GM19467 (cell line): Measurements from ENCODE around the gene CDC40.

ENCODE experiments used
- ATAC-seq: cut with Tn5 transposase; IDR thresholded peaks from one replicate; pipeline ENCODE4 v1.9.1; 2021; ENCODE audit warnings: mild to moderate bottlenecking, moderate library complexity; ENCODE audit not compliant: unreplicated experiment

The CDC40 gene

DNA sequence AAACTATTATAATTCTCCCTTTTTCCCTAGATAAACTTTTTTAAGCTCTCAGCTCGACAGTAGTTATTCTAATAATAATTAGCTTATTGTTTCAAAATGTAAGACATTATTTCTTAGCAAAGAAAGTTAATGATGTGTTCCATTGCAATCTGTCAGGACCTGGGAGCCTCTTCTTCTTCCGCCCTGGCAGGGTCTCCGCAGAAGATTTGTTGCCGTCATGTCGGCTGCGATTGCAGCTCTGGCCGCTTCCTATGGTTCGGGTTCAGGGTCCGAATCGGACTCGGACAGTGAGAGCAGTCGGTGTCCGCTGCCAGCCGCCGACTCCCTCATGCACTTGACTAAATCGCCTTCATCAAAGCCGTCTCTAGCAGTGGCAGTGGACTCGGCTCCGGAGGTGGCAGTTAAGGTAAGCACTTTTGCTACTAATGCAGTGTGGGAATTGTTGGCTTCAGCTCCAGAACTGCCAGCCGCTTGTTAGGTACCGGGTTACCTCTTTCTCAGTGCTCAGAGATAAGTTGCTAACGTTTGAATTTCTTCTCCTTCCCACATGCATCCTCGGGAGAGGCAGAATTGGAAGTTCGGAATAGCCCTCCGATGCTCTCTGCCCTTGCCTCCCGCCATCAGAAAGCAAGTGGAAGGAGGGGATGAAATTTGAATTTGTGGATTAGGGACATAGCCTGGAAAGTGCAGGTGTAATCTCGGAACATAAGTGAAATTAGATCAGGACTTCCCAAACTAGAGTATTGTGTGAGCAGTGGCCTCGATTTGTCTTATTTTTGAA is at the start of gene CDC40:
Gene CDC40 (plus strand): TSS at position 200 of the 781 bp plus-strand sequence. CDS start 18 bp downstream, at position 218.
- peak; percentile 54 for ATAC-seq

DNA sequence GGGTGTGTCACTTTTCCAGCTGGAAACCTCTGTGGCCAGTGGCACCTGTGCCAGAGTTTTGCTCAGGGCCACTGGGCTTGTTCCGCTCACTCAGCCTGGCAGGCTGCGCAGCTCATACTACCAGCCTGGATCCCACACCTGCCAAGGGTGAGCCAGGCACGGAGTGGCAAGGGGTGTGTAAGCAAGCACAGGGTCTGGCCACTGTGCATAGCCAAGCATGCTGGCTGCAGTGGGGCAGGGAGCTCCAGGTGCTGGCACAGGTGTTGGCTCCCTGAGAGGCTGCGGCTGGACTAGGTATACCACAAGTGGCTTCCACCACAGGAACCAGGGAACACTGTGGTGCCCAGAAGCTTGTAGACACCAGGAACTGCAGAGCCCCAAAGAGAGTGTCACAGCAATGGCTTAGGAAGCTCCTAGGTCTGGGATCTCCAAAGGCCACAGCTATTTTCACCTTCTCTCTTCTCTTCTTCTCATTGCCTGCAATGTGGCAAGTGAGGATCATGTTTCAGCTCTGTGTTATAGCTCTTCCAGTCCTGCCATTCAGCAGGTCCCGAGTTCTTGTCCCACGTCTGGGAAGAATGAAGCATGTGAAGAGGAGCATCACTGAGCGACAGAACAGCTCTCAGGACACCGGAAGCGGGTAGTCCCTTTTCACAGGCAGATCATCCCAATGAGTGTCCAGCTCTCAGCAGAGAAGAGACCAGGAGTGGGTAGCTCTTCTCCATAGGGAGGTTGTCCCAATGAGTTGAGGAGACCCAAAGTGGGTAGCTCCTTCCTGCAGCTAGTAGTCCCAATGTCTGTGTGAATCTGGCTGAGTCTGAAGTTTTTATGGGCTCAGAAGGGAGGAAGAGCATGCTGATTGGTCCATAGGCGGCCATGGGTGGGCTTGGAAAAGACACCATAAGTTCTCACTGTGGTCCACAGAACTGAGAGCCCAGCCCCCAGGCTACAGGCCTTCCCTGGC is 42.0 kb upstream of the CDC40 start:
- ATAC-seq, result no peak

DNA sequence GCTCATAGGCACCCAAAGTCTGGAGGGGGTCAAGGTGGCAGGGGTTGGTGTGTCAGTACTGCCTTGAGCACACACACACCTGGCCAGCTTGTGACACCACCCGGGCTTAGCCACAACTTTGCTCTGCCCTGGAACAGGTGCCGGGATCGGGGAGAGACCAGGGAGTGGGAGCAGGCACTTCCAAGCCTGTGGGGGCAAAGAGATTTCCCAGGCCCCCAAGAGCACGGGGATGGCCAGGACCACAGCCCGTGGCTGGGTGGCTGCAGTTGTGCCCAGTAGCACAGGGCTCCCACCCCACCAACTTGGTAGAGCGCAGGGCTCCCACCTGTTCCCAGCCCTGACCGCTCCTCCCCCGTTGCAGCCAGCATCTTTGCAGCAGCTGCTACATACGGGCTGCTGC is 41.2 kb upstream of the CDC40 start:
- ATAC-seq, result no peak

DNA sequence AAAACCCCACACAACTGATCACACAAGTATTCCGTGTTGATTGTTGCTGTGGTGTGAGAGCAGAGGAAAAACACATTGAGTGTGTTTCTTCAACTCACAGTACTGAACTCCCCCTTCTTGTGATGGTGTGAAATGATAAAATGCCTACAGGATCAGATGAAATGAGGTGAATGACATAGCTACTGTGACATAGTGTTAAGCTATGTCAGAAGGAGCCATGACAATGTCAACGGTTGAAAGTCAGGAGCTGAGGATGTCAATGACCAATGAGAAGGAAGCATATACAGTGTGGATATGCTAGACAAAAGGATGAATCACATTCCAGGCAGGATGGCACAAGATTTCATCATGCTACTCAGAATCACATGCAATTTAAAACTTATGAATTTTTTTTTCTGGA is 39.6 kb upstream of the CDC40 start:
- no peak for ATAC-seq

DNA sequence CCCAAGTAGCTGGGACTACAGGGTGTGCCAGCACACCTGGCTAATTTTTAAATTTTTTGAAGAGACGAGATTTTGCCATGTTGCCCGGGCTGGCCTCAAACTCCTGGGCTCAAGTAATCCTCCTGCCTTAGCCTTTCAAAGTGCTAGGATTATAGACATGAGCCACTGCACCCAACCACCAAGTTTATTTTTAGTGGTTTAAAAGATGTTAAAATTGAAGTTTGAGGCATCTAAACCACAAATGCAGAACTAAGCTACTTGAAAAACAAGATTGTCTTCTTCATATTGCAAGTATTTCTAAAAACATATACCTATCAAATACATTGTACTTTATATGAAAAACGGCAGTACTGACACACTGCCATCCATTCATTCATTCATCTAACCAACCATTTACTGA is 32.4 kb upstream of the CDC40 start:
- no peak for ATAC-seq

DNA sequence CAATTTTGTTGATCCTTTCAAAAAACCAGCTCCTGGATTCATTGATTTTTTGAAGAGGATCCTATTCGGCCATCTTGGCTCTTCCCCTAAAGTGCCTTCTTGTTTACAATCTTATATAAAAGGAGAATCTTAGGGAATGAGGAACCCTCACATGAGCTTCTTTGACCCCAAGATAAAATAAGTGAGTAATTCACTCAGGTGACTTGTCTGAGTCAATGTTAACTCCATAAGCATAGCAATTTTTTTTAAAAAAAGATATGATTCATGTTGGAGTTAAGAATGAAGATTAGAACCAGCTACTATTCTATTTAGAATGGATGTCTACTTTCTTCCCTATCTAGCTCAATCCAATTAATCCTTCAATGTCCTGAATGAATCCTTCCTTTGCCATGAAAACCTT is 21.7 kb upstream of the CDC40 start:
- ATAC-seq, result no peak

DNA sequence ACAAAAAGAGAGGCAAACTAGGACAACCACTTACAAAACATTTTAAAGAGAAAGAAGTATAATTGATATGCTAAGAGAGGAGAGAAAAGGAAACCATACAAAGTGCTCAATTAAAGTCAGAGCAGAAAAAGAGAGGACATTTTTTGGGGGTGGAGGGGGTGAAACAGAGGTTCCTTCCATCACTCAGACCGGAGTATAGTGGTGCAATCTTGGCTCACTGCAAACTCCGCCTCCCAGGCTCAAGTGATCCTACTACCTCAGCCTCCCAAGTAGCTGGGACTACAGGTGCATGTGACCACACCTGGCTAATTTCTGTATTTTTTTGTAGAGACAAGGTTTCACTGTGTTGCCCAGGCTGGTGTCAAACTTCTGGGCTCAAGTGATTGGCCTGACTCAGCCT is 10.1 kb upstream of the CDC40 start:
- no peak for ATAC-seq

DNA sequence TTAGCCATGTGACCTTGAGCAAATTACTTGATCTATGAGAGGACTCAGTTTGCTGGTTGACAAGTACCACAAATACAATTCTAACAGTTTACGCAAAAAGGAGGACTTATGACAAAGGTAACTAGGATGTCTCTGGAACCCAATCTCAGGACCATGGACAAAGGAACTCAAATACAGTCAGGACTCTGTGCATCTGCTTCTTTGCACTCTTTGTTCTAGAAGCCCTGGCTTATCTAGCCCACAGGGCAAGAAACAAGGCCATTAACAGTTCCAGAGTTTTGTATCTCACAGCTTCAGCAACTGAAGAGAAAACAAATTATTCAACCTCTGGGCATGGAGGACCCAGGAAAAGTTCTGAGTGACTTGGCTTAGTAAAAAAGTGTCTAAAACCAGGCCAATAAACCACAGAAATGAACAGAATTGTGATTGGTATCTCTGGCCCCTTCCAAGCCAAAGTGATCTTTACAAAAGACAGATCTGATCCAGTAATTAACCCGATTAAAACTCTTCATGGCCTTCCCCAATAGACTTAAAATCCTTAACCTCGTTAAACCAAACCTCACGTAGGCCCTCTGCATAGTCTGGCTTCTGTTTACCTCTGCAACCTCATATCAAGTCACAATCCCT is 6.6 kb upstream of the CDC40 start:
- no peak for ATAC-seq

DNA sequence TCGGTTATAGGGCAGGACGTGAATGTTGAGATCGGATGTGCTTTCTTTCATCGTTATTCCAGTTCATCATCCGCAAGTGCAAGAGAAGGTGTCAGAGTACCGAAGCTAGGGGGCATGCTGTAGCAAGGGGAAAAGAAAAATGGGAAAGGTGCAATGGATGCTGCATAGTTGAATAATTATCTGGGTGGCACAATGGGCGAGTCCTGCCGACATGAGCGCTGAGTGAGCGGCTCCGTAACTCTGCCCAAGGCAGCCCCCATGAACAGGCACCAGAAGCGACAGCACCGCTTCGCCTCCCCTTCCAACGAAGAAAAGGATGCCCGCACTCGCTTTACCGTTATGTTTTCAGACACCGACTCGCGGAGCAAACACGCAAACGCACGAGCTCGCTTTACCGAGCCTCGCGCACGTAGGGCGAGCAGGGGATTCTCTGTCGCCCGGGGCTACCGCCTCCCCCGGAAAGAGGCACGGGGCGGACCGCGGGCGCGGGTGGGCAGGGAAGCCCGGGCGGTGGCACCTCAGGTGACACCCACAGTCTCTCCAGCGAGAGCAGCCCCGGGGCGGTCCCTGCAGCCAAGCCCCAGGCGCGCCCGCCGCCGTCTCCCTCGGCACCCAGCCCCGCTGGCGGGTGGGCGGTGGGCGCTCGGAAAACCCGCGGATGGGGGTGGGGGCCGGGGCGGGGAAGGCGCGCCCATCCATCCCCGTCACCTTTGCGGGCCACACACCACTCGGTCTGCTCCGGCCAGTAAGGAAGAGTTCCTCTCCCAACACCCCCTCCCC is 1.4 kb upstream of the CDC40 start:
- ATAC-seq, result no peak

DNA sequence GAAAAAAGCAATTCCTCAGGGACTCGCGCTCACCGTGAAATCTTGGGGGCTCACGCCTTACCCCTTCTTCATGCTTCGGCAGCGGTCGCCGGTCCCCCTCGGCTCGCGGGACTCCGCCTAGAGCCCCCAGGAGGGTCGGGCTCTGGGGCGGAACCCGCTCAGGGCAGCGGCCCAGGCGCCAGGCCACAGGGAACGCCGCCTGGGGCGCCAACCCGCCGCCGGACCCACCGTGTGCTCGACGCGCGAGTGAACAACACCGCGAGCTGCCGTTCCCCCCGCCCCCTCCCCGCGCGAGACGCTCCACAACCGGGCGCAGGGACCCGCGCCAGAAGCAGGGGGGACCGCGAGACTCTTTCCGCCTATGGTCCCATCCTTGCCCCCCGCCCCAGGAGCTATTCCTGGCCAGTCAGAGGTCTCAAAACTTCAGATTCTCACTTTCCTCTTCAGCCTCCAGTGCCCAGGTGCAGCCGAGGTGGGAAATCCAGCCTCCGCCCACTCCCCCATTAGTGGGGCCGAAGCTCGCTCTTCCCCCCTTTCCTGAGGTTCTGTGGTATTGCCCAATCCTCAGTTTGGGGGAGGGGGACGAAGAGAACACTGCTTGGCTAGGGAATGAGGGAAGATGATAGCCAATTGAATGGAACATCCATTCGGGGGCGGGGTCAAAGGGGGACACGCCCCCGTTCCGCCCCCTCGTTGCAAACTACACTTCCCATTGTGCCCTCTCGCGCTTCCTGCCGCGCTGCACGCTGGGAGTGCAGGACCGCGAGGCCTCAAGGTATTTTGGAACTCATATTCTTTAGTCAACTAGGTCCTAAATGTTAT is 610 bp upstream of the CDC40 start, which contains the start of gene WASF1:
Gene WASF1 (minus strand): TSS at position 265 of the 822 bp plus-strand sequence. CDS start 52,069 bp downstream, outside the sequence.
- ATAC-seq, result peak; percentile 89

DNA sequence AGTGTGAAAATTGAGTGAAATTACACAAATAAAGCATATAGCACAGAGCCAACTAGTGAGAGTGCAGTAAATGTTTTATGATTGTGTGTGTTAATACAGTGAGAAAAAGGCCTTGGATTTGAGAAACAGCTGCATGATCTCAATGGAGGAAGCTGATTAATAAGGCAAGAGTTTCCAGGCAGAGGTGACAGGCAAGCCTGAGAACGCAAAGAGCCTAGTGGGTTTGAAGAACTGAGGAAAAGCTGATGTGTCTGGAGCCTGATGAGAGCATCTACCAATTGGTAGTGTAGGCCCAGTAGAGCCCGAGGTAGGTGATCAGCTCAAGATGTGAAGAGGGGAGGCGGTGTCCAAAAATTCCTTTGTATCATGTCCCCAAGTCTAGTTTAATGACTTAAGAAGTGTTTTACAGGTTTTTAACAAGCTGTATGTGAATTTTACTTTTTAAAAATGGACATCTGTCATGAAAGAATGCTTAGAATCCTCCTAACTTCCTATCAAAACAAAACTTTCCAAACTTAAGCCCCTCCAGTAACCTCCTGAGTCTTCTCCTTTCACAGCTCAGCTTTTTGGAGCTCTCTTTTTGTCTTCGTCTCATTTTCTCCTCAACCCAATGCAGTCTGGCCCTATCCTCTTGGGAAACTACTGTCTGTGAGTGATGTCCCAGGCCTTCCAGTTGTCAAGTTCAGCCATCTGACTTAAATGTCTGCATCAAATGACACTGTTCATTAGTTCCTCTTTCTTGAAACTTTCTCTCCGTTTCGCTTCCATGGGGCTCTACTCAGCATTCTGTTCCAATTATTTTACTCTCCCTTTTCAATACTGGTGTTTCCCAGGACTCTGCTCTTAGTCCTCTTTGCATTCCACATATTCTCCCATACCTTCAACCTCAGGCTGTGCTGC is 1.2 kb downstream of the CDC40 start:
- ATAC-seq, result no peak

DNA sequence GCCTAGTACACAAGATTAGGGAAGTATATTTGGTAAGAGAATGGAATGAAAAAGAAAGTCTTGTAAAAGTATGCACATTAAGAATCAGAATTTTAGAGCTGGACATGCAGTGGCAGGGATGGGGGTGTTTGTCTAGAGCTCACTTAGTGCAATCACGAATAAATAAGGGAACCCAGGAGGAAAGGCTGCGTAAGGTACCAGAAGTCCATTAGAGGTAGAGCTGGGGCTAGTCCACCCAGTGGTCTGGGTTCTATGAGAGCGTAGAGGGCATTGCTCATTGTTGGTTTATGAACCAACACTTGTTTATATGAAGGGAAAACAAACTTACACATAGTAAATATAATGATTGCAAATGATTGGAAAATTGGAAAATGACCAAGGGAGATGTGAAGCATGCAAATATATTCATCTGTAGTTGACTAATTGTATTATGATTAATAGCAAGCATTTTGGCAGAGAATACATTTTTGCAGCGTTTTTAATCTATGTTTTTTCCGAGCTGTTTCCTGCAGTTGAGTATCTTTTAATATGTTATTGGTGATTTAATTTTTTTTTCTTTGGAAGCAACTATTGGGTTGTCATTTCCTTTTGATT is 3.2 kb downstream of the CDC40 start:
- ATAC-seq, result no peak

DNA sequence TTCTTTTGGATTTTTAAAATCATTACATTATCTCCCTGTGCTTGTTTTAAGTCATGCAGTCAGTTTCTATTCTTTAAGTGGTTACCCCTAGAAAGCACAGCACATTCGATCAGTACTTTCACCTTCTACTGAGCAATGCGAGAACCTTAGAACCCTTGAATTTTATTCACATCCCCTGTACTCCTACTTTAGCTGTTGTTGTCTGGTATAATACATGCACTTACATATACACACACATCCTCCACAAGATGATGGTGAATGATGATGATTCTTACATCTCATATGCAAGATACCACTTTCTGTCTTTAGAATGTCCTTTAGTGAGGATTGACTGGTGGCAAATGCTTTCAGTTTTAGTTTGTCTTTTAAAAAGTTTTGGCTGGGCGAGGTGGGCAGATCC is 5.7 kb downstream of the CDC40 start:
- peak; percentile 57 for ATAC-seq

DNA sequence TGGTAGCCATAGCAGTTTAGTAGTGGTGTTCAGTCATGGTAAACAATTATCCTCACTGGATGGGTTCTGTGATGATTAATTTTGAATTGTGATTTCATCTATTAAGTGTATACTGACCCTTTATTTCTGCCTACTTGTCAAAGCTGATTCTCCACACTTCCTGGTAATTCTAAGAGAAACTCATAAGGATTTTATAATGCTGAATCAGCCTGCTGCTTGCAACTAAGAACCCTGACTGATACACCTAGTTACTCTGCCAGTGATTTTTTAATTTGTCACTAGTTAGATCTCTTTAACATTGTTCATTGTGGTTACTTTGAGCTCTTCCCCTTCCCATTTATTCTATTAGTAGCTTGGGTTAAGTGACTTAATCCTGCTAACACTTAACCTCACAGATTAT is 8.6 kb downstream of the CDC40 start:
- ATAC-seq, result no peak

DNA sequence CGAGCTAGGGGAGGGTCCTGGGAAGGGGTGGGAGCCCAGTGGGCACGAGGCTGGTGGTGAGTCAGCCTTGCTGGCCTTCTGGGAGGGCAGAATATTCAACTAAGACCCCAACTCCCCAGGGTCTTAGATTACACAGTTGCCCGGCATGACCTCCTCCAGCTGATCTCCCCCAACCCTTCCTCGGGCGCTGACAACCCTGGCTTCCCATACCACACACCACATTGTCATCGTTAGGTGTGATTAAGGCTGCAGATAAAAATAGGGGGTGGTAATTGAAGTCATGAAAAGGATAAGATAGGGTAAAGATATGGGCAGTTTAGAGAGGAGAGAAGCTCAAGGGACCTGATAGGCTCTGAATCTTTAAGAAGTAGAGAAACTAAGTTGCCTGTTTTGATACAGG is 10.5 kb downstream of the CDC40 start:
- ATAC-seq, result no peak

DNA sequence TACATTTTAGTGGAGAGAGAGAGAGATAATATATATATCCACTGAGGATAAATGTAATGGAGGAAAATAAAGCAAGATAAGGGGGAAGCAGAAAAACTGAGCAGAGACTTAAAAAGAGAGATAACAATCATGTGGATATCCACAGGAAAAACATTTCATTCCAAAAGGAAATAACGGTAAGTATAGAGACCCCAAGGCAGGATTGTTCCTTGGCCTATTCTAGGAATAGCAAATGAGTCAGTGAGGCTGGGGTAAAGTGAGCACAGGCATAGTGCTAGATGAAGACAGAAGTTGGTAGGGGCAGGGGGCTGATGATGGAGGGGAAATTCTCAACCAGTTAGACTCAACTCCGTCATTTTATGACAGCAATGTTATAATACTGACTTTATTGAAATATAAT is 11.2 kb downstream of the CDC40 start:
- ATAC-seq, result no peak

DNA sequence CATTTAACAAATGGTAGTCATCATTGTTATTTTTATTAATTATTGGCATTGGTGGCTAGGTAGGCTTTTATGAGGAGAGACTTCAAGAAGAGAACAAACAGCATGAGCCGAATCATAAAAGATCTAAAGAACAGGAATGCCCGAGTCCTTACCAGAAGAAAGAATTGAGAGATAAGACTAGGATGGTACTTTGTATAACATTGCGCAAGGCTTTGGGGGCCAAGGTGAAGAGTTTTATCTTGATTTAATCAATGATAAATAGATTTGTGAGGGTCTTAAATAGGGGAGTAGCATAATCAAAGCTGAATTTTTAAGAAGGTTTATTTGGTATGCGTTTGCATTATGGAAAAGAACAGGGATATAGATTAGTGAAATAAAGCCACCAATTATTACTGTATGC is 15.4 kb downstream of the CDC40 start:
- no peak for ATAC-seq

DNA sequence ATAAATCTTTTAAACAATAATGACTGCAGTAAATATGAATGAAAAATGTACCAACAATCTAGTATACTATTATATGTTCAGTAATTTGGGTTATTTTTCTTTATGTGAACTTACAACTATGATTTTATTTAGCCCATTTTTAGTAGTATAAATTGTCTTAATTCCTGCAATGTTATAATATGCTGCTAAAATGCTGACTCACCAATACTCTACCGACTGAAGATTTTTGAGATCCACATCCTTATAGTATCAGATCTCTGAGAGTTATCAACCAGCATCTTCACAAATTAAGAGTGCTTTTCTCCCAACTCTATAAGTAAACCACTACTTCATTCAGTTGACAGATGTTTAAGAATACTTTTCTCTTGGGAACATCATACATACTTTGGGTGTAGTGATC is 16.6 kb downstream of the CDC40 start:
- no peak for ATAC-seq
